GM21381 (cell line): Measurements from ENCODE around the gene L3MBTL4.
"Not testable (repeated sequence)": the region's sequence is repeated elsewhere in the genome, so short reads cannot be mapped to it uniquely, and the experiment has no call there.

ENCODE experiments used
- ATAC-seq: cut with Tn5 transposase; IDR thresholded peaks from one replicate; pipeline ENCODE4 v1.9.1; 2021; ENCODE audit warnings: mild to moderate bottlenecking, moderate library complexity; ENCODE audit not compliant: unreplicated experiment

Gene L3MBTL4

GRCh38 chr18:6406910-6407470 lies 7.7 kb downstream of the L3MBTL4 start:
- no peak for ATAC-seq

- no peak for ATAC-seq
Measured at GRCh38 chr18:6406075-6406909, 8.4 kb downstream of the L3MBTL4 start.

- no peak for ATAC-seq
Measured at GRCh38 chr18:6405237-6406074, 9.3 kb downstream of the L3MBTL4 start.

- ATAC-seq = no peak
Measured at GRCh38 chr18:6404834-6405233, 9.9 kb downstream of the L3MBTL4 start.

GRCh38 chr18:6401687-6402086 lies 13.0 kb downstream of the L3MBTL4 start:
- no peak for ATAC-seq

- no peak for ATAC-seq
Measured at GRCh38 chr18:6399776-6400175, 14.9 kb downstream of the L3MBTL4 start.

GRCh38 chr18:6397931-6398566 lies 16.7 kb downstream of the L3MBTL4 start:
- no peak for ATAC-seq

GRCh38 chr18:6396847-6397246 lies 17.9 kb downstream of the L3MBTL4 start:
- ATAC-seq = no peak

GRCh38 chr18:6396276-6396675 lies 18.4 kb downstream of the L3MBTL4 start:
- ATAC-seq = no peak

- ATAC-seq = no peak
Measured at GRCh38 chr18:6389005-6389404, 25.7 kb downstream of the L3MBTL4 start.

- no peak for ATAC-seq
Measured at GRCh38 chr18:6382963-6383362, 31.7 kb downstream of the L3MBTL4 start.

GRCh38 chr18:6377473-6377872 lies 37.2 kb downstream of the L3MBTL4 start:
- not testable (repeated sequence) for ATAC-seq

GRCh38 chr18:6376433-6377229 lies 38.1 kb downstream of the L3MBTL4 start:
- no peak for ATAC-seq

- no peak for ATAC-seq
Measured at GRCh38 chr18:6374935-6375529, 39.7 kb downstream of the L3MBTL4 start.

- no peak for ATAC-seq
Measured at GRCh38 chr18:6374340-6374739, 40.4 kb downstream of the L3MBTL4 start.

- no peak for ATAC-seq
Measured at GRCh38 chr18:6373187-6373586, 41.5 kb downstream of the L3MBTL4 start.

- ATAC-seq = no peak
Measured at GRCh38 chr18:6370886-6371635, 43.6 kb downstream of the L3MBTL4 start.

- ATAC-seq = no peak
Measured at GRCh38 chr18:6370410-6370809, 44.3 kb downstream of the L3MBTL4 start.

- ATAC-seq = no peak
Measured at GRCh38 chr18:6368017-6368416, 46.7 kb downstream of the L3MBTL4 start.
